Hepatocyte (in vitro differentiated cells): ENCODE results near the gene RAX.

Experiments
- EZH2 ChIP-seq: fragments of 200-600 bp; sonication (generic); IDR thresholded peaks from 2 replicates; pipeline ENCODE4 v1.6.1; 2016; ENCODE audit warnings: antibody characterized with exemption, mild to moderate bottlenecking, borderline replicate concordance
- EZH2phosphoT487 ChIP-seq: fragments of 200-600 bp; sonication (generic); IDR thresholded peaks from one replicate; pipeline ENCODE4 v1.6.1; 2018; ENCODE audit warnings: antibody characterized with exemption, mild to moderate bottlenecking, low read depth, moderate library complexity; ENCODE audit not compliant: unreplicated experiment, severe bottlenecking
- TF ChIP-seq, protein P1 (sequence below): fragments of 200-600 bp; sonication (generic); IDR thresholded peaks from 2 replicates; pipeline ENCODE4 v1.5.1; 2016; ENCODE audit warnings: antibody characterized with exemption, mild to moderate bottlenecking; ENCODE audit not compliant: poor library complexity

DNA sequence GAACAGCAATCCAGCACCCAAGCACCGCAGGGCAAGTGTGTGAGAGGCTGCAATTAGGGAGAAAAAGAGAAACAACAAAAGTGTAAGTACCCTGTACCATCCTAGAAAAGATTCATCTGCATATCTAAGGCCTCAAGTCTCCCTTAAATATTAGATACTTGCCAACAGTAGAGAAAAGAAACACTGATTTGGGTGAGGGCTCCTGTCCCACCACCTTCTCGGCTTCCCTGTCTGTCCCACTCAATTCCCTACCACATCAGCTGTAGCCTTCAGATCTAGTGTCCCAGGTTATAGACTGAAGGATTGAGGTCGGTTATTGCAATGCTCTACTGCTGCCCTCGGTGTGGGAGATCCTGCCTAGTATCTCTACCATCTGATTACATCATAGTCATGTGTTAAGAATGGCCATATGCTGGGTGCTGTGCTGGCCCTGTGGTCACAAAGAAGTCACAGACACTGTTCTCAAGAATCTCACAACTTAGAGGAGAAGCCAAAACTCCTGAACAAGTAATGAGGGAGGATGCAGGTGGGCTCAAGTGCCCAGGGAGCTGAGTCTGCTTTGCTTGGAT lies 2.5 kb downstream of the RAX start:
- TF ChIP-seq, protein P1, sequence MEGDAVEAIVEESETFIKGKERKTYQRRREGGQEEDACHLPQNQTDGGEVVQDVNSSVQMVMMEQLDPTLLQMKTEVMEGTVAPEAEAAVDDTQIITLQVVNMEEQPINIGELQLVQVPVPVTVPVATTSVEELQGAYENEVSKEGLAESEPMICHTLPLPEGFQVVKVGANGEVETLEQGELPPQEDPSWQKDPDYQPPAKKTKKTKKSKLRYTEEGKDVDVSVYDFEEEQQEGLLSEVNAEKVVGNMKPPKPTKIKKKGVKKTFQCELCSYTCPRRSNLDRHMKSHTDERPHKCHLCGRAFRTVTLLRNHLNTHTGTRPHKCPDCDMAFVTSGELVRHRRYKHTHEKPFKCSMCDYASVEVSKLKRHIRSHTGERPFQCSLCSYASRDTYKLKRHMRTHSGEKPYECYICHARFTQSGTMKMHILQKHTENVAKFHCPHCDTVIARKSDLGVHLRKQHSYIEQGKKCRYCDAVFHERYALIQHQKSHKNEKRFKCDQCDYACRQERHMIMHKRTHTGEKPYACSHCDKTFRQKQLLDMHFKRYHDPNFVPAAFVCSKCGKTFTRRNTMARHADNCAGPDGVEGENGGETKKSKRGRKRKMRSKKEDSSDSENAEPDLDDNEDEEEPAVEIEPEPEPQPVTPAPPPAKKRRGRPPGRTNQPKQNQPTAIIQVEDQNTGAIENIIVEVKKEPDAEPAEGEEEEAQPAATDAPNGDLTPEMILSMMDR = no peak
- TF ChIP-seq EZH2 (no peak), EZH2phosphoT487 (no peak)
